ENCODE measurements around the gene HDHD3.

HDHD3 gene

DNA sequence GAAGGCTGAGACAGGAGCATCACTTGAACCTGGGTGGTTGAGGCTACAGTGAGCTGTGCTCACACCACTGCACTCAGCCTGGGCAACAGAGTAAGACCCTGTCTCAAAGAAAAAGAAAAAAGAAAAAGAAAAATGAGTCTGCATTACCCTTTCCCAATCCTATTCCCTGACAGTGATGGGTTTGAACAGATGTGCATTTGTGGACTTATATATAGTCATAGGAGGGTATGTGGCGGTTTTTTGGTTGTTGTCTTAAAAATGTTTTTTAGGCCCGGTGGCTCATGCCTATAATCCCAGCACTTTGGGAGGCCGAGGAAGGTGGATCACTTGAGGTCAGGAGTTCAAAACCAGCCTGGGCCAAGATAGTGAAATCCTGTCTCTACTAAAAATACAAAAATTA lies 13.4 kb downstream of the HDHD3 start:
- no peak for DNase-seq (ENCODE audit: low read depth)

GRCh38 chr9:113361304-113362018 lies 15.3 kb downstream of the HDHD3 start:
- no peak for DNase-seq (ENCODE audit: low read depth)

DNA sequence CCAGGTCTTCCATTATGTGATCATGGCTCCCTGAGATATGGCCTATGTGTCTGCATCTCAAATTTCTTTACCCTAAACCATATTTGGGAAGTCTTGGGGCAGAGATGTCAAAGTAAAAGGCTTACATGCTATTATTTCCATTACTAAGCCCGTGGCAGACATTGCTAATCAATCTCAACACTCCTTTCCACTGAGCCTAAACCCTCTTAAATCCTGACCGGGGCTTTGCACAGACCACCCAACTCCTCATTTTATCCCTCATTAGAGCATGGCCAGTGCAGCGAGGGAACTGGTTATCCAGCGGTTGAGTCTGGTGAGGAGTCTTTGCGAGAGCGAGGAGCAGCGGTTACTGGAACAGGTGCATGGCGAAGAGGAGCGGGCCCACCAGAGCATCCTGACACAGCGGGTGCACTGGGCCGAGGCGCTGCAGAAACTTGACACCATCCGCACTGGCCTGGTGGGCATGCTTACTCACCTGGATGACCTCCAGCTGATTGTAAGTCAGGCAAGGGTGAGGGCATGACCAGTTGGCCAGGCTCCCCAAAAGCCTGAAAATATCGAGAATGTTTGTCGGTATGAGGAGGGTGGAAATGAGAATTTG lies 16.4 kb downstream of the HDHD3 start:
- no peak for DNase-seq (ENCODE audit: low read depth)

DNA sequence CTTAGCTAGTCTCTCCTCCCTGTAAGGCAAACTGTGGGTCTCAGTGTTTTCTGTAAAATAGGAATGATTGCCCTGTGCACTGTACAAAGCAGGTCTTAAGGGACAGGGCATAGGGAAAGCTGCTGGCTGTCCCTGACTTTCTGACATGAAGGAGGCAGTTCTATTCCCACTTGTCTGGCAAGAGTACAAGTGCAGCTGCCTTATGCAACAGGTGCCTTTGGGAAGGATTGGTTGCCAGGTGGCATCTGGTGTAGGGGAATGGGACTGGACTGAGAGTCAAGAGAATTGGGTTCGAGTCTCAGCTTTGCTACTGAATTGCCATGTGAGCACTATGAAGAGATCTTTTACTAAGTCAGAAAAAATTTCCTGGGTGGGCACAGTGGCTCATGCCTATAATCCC lies 17.4 kb downstream of the HDHD3 start:
- no peak for DNase-seq (ENCODE audit: low read depth)

DNA sequence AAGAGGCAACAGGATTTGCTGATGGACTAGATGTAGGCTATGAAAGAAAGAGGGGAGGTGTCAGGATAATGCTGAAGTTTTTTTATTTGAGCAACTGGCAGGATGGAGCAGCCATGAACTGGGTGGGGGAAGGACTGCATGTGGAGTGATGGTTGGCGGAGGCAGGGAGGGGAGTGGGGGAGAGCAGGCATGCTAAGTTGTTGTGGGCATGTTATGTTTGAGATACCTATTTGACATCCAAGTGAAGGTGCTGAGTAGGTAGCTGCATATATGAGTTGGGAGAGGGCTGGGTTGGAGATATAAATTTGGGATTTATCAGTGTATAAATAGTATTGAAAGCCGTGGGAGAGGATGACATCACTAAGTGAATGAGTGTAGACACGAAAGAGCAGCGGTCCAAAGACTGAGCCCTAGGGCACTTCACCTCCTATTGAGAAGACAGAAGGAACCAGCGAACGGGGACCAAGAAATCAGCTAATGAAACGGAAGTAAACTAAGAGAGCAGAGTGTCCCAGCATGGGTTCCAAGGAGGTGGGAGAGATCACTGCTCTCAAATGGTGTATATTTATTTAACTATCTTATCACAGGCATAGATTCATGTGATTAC lies 20.0 kb downstream of the HDHD3 start:
- DNase-seq (ENCODE audit: low read depth): no peak

GRCh38 chr9:113355040-113355596 lies 21.7 kb downstream of the HDHD3 start:
- no peak for DNase-seq (ENCODE audit: low read depth)

GRCh38 chr9:113352411-113352810 lies 24.4 kb downstream of the HDHD3 start:
- no peak for DNase-seq (ENCODE audit: low read depth)

DNA sequence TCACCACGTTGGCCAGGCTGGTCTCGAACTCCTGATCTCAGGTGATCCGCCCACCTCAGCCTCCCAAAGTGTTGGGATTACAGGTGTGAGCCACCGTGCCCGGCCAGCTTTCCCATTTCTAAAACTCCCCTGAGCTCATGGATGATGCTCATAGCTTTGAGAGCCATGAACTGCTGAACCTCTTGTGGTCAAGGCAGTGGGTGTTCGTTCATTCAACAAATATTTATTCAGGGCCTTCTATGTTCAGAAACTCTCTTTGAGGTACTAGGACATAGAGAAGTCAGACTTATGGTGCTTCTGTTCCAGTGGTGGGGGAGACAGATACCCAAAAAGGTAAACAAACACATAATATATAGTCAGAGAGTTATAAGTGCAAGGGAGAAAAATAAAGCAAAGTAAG lies 24.8 kb downstream of the HDHD3 start:
- DNase-seq (ENCODE audit: low read depth): no peak

GRCh38 chr9:113350937-113351336 lies 25.8 kb downstream of the HDHD3 start:
- no peak for DNase-seq (ENCODE audit: low read depth)

GRCh38 chr9:113350107-113350661 lies 26.6 kb downstream of the HDHD3 start:
- DNase-seq (ENCODE audit: low read depth): no peak

GRCh38 chr9:113349445-113350094 lies 27.2 kb downstream of the HDHD3 start, which contains the start of gene BSPRY:
TSS of gene BSPRY (plus strand) at chr9:113349541. CDS start at chr9:113349580, 39 bp downstream.
- DNase-seq (ENCODE audit: low read depth): peak; percentile 14

DNA sequence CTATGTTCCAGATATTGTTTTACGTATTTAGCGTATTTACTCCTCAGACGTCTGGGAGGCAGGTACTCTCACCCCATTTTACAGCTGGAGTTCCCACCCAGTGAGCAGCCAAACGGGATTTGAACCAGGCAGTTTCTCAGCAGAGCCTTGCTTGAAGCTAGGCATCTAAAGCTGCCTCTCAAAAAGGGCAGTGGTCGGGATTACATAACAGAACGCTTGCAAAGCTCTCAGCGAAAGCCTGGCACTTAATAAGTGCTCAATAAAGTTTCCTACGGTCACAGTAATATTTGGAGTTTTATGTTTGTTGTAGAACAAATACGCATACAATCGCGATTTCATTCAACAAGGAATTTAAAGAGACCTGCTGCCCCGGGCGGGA lies 27.7 kb downstream of the HDHD3 start:
- no peak for DNase-seq (ENCODE audit: low read depth)

GRCh38 chr9:113348437-113348836 lies 28.3 kb downstream of the HDHD3 start:
- no peak for DNase-seq (ENCODE audit: low read depth)

- no peak for DNase-seq (ENCODE audit: low read depth)
Measured at GRCh38 chr9:113345671-113346070, 31.1 kb downstream of the HDHD3 start.

GRCh38 chr9:113345190-113345589 lies 31.6 kb downstream of the HDHD3 start:
- DNase-seq (ENCODE audit: low read depth): no peak

GRCh38 chr9:113343732-113344231 lies 33.0 kb downstream of the HDHD3 start:
- no peak for DNase-seq (ENCODE audit: low read depth)

DNA sequence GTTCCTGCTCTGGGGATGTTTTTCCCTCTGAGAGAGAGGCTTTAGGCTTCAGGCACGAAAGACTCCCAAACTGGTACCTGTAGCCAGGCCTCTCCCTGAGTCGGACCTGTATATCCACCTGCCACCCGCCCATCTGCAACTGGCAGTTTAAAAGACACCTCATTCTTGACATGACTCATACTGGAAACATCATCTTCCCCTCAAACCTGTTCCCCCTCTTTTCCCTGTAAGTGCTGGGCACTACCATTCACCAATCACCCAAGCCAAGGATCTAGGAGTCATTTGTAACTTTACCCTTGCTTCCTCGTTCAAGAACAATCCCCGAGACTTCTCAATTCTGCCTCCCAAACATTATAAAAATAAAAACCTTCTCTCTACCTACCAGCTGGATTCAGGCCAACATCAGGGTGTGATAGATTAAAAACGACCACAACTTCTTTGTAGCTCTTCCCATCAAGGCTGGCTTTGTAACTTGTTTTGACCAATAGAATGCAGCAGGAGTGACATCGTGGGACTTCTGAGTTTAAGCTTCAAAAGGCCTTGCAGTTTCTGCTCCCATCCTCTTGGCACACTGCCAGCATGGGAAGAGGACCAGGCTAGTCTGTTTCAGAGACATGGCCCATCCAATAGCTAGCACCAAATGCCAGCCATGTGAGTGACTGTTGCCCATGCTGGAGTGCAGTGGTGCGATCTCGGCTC lies 34.9 kb downstream of the HDHD3 start:
- no peak for DNase-seq (ENCODE audit: low read depth)

GRCh38 chr9:113340011-113340699 lies 36.6 kb downstream of the HDHD3 start, which contains the start of gene WDR31:
TSS of gene WDR31 (minus strand) at chr9:113340275. CDS start at chr9:113332022, 8,253 bp downstream.
- DNase-seq (ENCODE audit: low read depth): peak; percentile 61

DNA sequence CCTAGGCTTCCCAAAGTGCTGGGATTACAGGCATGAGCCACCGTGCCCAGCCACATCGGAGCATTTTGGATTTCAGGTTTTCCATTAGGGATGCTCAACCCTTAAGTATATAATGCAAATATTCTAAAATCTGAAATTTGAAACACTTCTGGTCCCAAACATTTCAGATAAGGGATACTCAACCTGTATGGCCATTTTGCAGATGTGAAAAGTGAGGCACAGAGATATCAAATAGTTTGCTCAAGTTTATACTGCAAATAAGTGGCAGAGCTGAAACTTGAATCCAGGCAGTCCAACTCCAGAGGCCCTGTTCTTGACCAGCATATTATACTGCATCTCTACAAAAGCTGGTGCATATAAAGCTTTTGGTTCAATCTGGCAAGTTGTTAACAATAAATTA lies 39.1 kb downstream of the HDHD3 start:
- no peak for DNase-seq (ENCODE audit: low read depth)

DNA sequence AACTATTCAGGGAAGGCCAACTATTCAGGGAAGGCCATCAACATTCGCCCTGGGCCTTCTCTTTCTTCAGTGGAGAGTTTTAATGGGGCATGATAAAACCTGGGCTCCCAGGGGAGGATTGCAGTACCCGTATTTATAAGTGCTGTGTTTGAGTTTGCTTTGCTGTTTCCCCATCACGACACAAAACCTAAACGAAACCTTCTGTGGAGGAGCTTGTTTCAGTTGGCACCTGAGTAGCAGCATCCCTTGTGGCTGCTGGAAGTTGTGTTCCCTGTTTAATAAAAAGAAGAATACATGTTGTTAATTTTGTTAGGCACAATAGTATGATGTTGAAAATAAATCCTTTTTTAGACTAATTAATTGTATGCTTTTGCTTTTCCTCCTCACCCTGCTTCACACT lies 45.0 kb downstream of the HDHD3 start:
- DNase-seq (ENCODE audit: low read depth): no peak
